AG04449 (cell line): ENCODE measurements around the gene SMIM31.

Source experiments
- CTCF ChIA-PET: fragments of 350-600 bp; formaldehyde crosslinking; extraction: SDS; loops from one replicate; lab custom pipeline; 2021; ENCODE audit warnings: antibody characterized with exemption; lab: Yijun Ruan, JAX
- POLR2A ChIA-PET: fragments of 400-600, 350-600 bp; formaldehyde crosslinking; extraction: SDS; loops from one replicate; lab custom pipeline; 2020; ENCODE audit warnings: antibody characterized with exemption, inconsistent platforms; lab: Yijun Ruan, JAX
- DNase-seq: peaks from one replicate; pipeline ENCODE4 v3.0.0-alpha.2; 2010; ENCODE audit warnings: low read depth, low spot score
- H3K4me3 ChIP-seq: 2 replicates; pipeline ENCODE4 v1.5.1; 2011; ENCODE audit warnings: low read depth, mild to moderate bottlenecking, control low read depth, low read length
- CTCF ChIP-seq: IDR thresholded peaks from one replicate; pipeline ENCODE4 v1.5.1; 2011; ENCODE audit warnings: mild to moderate bottlenecking, moderate library complexity, low read length, control low read depth, inconsistent platforms; ENCODE audit not compliant: insufficient read depth; ENCODE audit errors: missing control alignments

SMIM31 gene

GRCh38 chr4:164753873-164754488 lies at the start of gene SMIM31:
SMIM31 (plus strand) TSS chr4:164754131; CDS start chr4:164770444, 16,313 bp downstream.
- CTCF ChIA-PET, result no interaction called here
- no peak within 1 kb of the TSS for H3K4me3 ChIP-seq
- DNase-seq, result no peak
- POLR2A ChIA-PET, result no interaction called here
- TF ChIP-seq CTCF, result no peak

- ChIA-PET CTCF (no interaction called here), POLR2A (no interaction called here)
- no peak for DNase-seq
- no peak for TF ChIP-seq CTCF
- no peak overlapping the region for H3K4me3 ChIP-seq
Observed at GRCh38 chr4:164706675-164707074, 47.3 kb upstream of the SMIM31 start.

- CTCF ChIA-PET, result no interaction called here
Observed at GRCh38 chr4:164716901-164717300, 37.0 kb upstream of the SMIM31 start.

GRCh38 chr4:164718827-164719226 lies 35.1 kb upstream of the SMIM31 start:
- DNase-seq, result no peak
- no peak for TF ChIP-seq CTCF
- ChIA-PET CTCF (no interaction called here), POLR2A (no interaction called here)
- no peak overlapping the region for H3K4me3 ChIP-seq

More at GRCh38 chr4:164716901-164717300, 37.0 kb upstream of the SMIM31 start:
- no peak for TF ChIP-seq CTCF
- POLR2A ChIA-PET, result no interaction called here
- DNase-seq, result no peak
- H3K4me3 ChIP-seq, result no peak overlapping the region

GRCh38 chr4:164725066-164725465 lies 28.9 kb upstream of the SMIM31 start:
- CTCF ChIA-PET, result no interaction called here
- no peak for TF ChIP-seq CTCF

GRCh38 chr4:164730705-164731393 lies 23.1 kb upstream of the SMIM31 start:
- DNase-seq, result no peak
- TF ChIP-seq CTCF, result no peak
- H3K4me3 ChIP-seq, result no peak overlapping the region
- POLR2A ChIA-PET, result no interaction called here
- CTCF ChIA-PET, result interaction anchor here (0.7 to 10.1 kb wide), 11 partner anchors 9 to 1246 kb away, joined by 3 to 214 read pairs (median 5); no protein-coding TSS in a partner anchor

More at GRCh38 chr4:164725066-164725465, 28.9 kb upstream of the SMIM31 start:
- POLR2A ChIA-PET, result no interaction called here
- DNase-seq, result no peak
- no peak overlapping the region for H3K4me3 ChIP-seq
